ENCODE results near the gene EGLN3. TPM values are rescaled to one million over a fixed set of nuclear protein-coding genes. Genes with fewer than 3 reads are reported as not detected.
"Not testable (repeated sequence)": the region's sequence is repeated elsewhere in the genome, so short reads cannot be mapped to it uniquely, and the experiment has no call there.

EGLN3 gene
- polyA plus RNA-seq, 4 donors = 13.1 to 40.5 (median 25.5) TPM

- H3K27me3 ChIP-seq (ENCODE audit: control insufficient read depth in 3 of 3, insufficient read depth in 3 of 3, low read length in 3 of 3) = no peaks in the 10 kb centered on the region
- no peak for FAIRE-seq
- H3K36me3 ChIP-seq (ENCODE audit: control insufficient read depth in 3 of 3, insufficient read depth in 2 of 3, low read depth in 1 of 3, low read length in 3 of 3) = peaks cover 0 to 10% (median 9%) of the 10 kb centered on the region in 3 donors
- no peak for DNase-seq
- peak overlapping the region in 1 of 3 donors; percentile 83 for H3K27ac ChIP-seq (ENCODE audit: low read depth in 1 of 3, low read length in 2 of 3)
- H3K4me3 ChIP-seq (ENCODE audit: low read depth in 1 of 3, low read length in 3 of 3) = no peak overlapping the region
- WGBS, 3 donors = 93 to 100% (median 94%) methylated on average over 1 of the region's 1 CpG
- no peaks in the 10 kb centered on the region for H3K9me3 ChIP-seq (ENCODE audit: control insufficient read depth in 2 of 2, insufficient read depth in 1 of 2, low read depth in 1 of 2, low read length in 1 of 2)
- peaks cover 3 to 47% (median 20%) of the 10 kb centered on the region in 3 donors for H3K4me1 ChIP-seq (ENCODE audit: control insufficient read depth in 3 of 3, insufficient read depth in 2 of 3, low read depth in 1 of 3, low read length in 2 of 3)
Observed at GRCh38 chr14:33931461-33931860, 19.4 kb downstream of the EGLN3 start.

GRCh38 chr14:33930439-33930838 is 20.4 kb downstream of the EGLN3 start:
- no peak overlapping the region for H3K4me3 ChIP-seq (ENCODE audit: low read depth in 1 of 3, low read length in 3 of 3)
- peak overlapping the region in 1 of 3 donors; percentile 83 for H3K27ac ChIP-seq (ENCODE audit: low read depth in 1 of 3, low read length in 2 of 3)
- H3K4me1 ChIP-seq (ENCODE audit: control insufficient read depth in 3 of 3, insufficient read depth in 2 of 3, low read depth in 1 of 3, low read length in 2 of 3) = peaks cover 3 to 47% (median 17%) of the 10 kb centered on the region in 3 donors
- no peak for DNase-seq
- peaks cover 0 to 13% (median 9%) of the 10 kb centered on the region in 3 donors for H3K36me3 ChIP-seq (ENCODE audit: control insufficient read depth in 3 of 3, insufficient read depth in 2 of 3, low read depth in 1 of 3, low read length in 3 of 3)
- 14 to 44% (median 36%) methylated on average over 2 of the region's 2 CpGs for WGBS, 3 donors
- no peaks in the 10 kb centered on the region for H3K27me3 ChIP-seq (ENCODE audit: control insufficient read depth in 3 of 3, insufficient read depth in 3 of 3, low read length in 3 of 3)
- no peaks in the 10 kb centered on the region for H3K9me3 ChIP-seq (ENCODE audit: control insufficient read depth in 2 of 2, insufficient read depth in 1 of 2, low read depth in 1 of 2, low read length in 1 of 2)
- FAIRE-seq = no peak

- peak overlapping the region in 1 of 3 donors; percentile 83 for H3K27ac ChIP-seq (ENCODE audit: low read depth in 1 of 3, low read length in 2 of 3)
- WGBS, 3 donors = 14 to 41% (median 24%) methylated on average over 2 of the region's 2 CpGs
- peaks cover 0 to 13% (median 9%) of the 10 kb centered on the region in 3 donors for H3K36me3 ChIP-seq (ENCODE audit: control insufficient read depth in 3 of 3, insufficient read depth in 2 of 3, low read depth in 1 of 3, low read length in 3 of 3)
- no peak overlapping the region for H3K4me3 ChIP-seq (ENCODE audit: low read depth in 1 of 3, low read length in 3 of 3)
- H3K9me3 ChIP-seq (ENCODE audit: control insufficient read depth in 2 of 2, insufficient read depth in 1 of 2, low read depth in 1 of 2, low read length in 1 of 2) = no peaks in the 10 kb centered on the region
- peak; percentile 59 to 72 for DNase-seq
- peaks cover 3 to 46% (median 17%) of the 10 kb centered on the region in 3 donors for H3K4me1 ChIP-seq (ENCODE audit: control insufficient read depth in 3 of 3, insufficient read depth in 2 of 3, low read depth in 1 of 3, low read length in 2 of 3)
- FAIRE-seq = no peak
- no peaks in the 10 kb centered on the region for H3K27me3 ChIP-seq (ENCODE audit: control insufficient read depth in 3 of 3, insufficient read depth in 3 of 3, low read length in 3 of 3)
Observed at GRCh38 chr14:33929799-33930408, 21.0 kb downstream of the EGLN3 start.

GRCh38 chr14:33928895-33929294 is 22.0 kb downstream of the EGLN3 start:
- no peak for FAIRE-seq
- Histone ChIP-seq H3K27me3 (ENCODE audit: control insufficient read depth in 3 of 3, insufficient read depth in 3 of 3, low read length in 3 of 3) (no peaks in the 10 kb centered on the region), H3K36me3 (ENCODE audit: control insufficient read depth in 3 of 3, insufficient read depth in 2 of 3, low read depth in 1 of 3, low read length in 3 of 3) (peaks cover 0 to 13% (median 11%) of the 10 kb centered on the region in 3 donors), H3K9me3 (ENCODE audit: control insufficient read depth in 2 of 2, insufficient read depth in 1 of 2, low read depth in 1 of 2, low read length in 1 of 2) (no peaks in the 10 kb centered on the region), H3K4me3 (ENCODE audit: low read depth in 1 of 3, low read length in 3 of 3) (no peak overlapping the region), H3K27ac (ENCODE audit: low read depth in 1 of 3, low read length in 2 of 3) (peak overlapping the region in 1 of 3 donors; percentile 83), H3K4me1 (ENCODE audit: control insufficient read depth in 3 of 3, insufficient read depth in 2 of 3, low read depth in 1 of 3, low read length in 2 of 3) (peaks cover 3 to 36% (median 17%) of the 10 kb centered on the region in 3 donors)
- 86 to 91% (median 89%) methylated on average over 8 of the region's 8 CpGs for whole genome bisulfite sequencing, 3 donors
- DNase-seq = no peak

- H3K9me3 ChIP-seq (ENCODE audit: control insufficient read depth in 2 of 2, insufficient read depth in 1 of 2, low read depth in 1 of 2, low read length in 1 of 2) = no peaks in the 10 kb centered on the region
- H3K4me1 ChIP-seq (ENCODE audit: control insufficient read depth in 3 of 3, insufficient read depth in 2 of 3, low read depth in 1 of 3, low read length in 2 of 3) = peaks cover 3 to 30% (median 13%) of the 10 kb centered on the region in 3 donors
- H3K4me3 ChIP-seq (ENCODE audit: low read depth in 1 of 3, low read length in 3 of 3) = no peak overlapping the region
- FAIRE-seq (no peak), DNase-seq (no peak)
- no peaks in the 10 kb centered on the region for H3K27me3 ChIP-seq (ENCODE audit: control insufficient read depth in 3 of 3, insufficient read depth in 3 of 3, low read length in 3 of 3)
- no peak overlapping the region for H3K27ac ChIP-seq (ENCODE audit: low read depth in 1 of 3, low read length in 2 of 3)
- 89 to 95% (median 91%) methylated on average over 4 of the region's 4 CpGs for WGBS, 3 donors
- peaks cover 0 to 13% (median 11%) of the 10 kb centered on the region in 3 donors for H3K36me3 ChIP-seq (ENCODE audit: control insufficient read depth in 3 of 3, insufficient read depth in 2 of 3, low read depth in 1 of 3, low read length in 3 of 3)
Observed at GRCh38 chr14:33927944-33928343, 22.9 kb downstream of the EGLN3 start.

GRCh38 chr14:33926967-33927366 is 23.9 kb downstream of the EGLN3 start:
- FAIRE-seq; DNase-seq; H3K27me3 ChIP-seq (ENCODE audit: control insufficient read depth in 3 of 3, insufficient read depth in 3 of 3, low read length in 3 of 3); H3K4me3 ChIP-seq (ENCODE audit: low read depth in 1 of 3, low read length in 3 of 3); H3K9me3 ChIP-seq (ENCODE audit: control insufficient read depth in 2 of 2, insufficient read depth in 1 of 2, low read depth in 1 of 2, low read length in 1 of 2); H3K27ac ChIP-seq (ENCODE audit: low read depth in 1 of 3, low read length in 2 of 3): not testable (repeated sequence)
- Histone ChIP-seq H3K36me3 (ENCODE audit: control insufficient read depth in 3 of 3, insufficient read depth in 2 of 3, low read depth in 1 of 3, low read length in 3 of 3) (peaks cover 0 to 16% (median 13%) of the 10 kb centered on the region in 3 donors), H3K4me1 (ENCODE audit: control insufficient read depth in 3 of 3, insufficient read depth in 2 of 3, low read depth in 1 of 3, low read length in 2 of 3) (peaks cover 3 to 30% (median 9%) of the 10 kb centered on the region in 3 donors)
- 84 to 96% (median 85%) methylated on average over 4 of the region's 4 CpGs for WGBS, 3 donors

GRCh38 chr14:33925946-33926345 is 24.9 kb downstream of the EGLN3 start:
- H3K36me3 ChIP-seq (ENCODE audit: control insufficient read depth in 3 of 3, insufficient read depth in 2 of 3, low read depth in 1 of 3, low read length in 3 of 3) = peaks cover 0 to 16% (median 13%) of the 10 kb centered on the region in 3 donors
- peaks cover 1 to 23% (median 4%) of the 10 kb centered on the region in 3 donors for H3K4me1 ChIP-seq (ENCODE audit: control insufficient read depth in 3 of 3, insufficient read depth in 2 of 3, low read depth in 1 of 3, low read length in 2 of 3)
- H3K9me3 ChIP-seq (ENCODE audit: control insufficient read depth in 2 of 2, insufficient read depth in 1 of 2, low read depth in 1 of 2, low read length in 1 of 2) = no peaks in the 10 kb centered on the region
- FAIRE-seq (no peak), DNase-seq (no peak)
- H3K4me3 ChIP-seq (ENCODE audit: low read depth in 1 of 3, low read length in 3 of 3) = no peak overlapping the region
- no peaks in the 10 kb centered on the region for H3K27me3 ChIP-seq (ENCODE audit: control insufficient read depth in 3 of 3, insufficient read depth in 3 of 3, low read length in 3 of 3)
- no peak overlapping the region for H3K27ac ChIP-seq (ENCODE audit: low read depth in 1 of 3, low read length in 2 of 3)

- no peak for DNase-seq
- Histone ChIP-seq H3K27ac (ENCODE audit: low read depth in 1 of 3, low read length in 2 of 3) (no peak overlapping the region), H3K4me1 (ENCODE audit: control insufficient read depth in 3 of 3, insufficient read depth in 2 of 3, low read depth in 1 of 3, low read length in 2 of 3) (peaks cover 0 to 16% (median 3%) of the 10 kb centered on the region in 3 donors), H3K9me3 (ENCODE audit: control insufficient read depth in 2 of 2, insufficient read depth in 1 of 2, low read depth in 1 of 2, low read length in 1 of 2) (no peaks in the 10 kb centered on the region), H3K36me3 (ENCODE audit: control insufficient read depth in 3 of 3, insufficient read depth in 2 of 3, low read depth in 1 of 3, low read length in 3 of 3) (peaks cover 0 to 17% (median 13%) of the 10 kb centered on the region in 3 donors), H3K27me3 (ENCODE audit: control insufficient read depth in 3 of 3, insufficient read depth in 3 of 3, low read length in 3 of 3) (no peaks in the 10 kb centered on the region), H3K4me3 (ENCODE audit: low read depth in 1 of 3, low read length in 3 of 3) (no peak overlapping the region)
- no peak for FAIRE-seq
- 88 to 99% (median 93%) methylated on average over 3 of the region's 3 CpGs for WGBS, 3 donors
Observed at GRCh38 chr14:33925235-33925634, 25.6 kb downstream of the EGLN3 start.

Measured in small intestine (tissue), 7 donors.